Heart right ventricle (tissue), 16 donors: ENCODE measurements around the gene LAMA1. TPM values are rescaled to one million over a fixed set of nuclear protein-coding genes. Genes with fewer than 3 reads are reported as not detected.

ENCODE experiments used
- ATAC-seq, 8 donors: fragments of 200-7000 bp; cut with Tn5 transposase; one replicate each; pipeline ENCODE4 v1.9.1; 2020; ENCODE audit warnings: mild to moderate bottlenecking in 8 of 8, moderate library complexity in 8 of 8, moderate number of reproducible peaks in 1 of 8
- DNase-seq, 2 donors: peaks; one replicate each; pipeline ENCODE4 v3.0.0-alpha.2; 2020
- H3K27ac ChIP-seq, 10 donors: fragments of 200-600 bp; sonication (generic) in 2 of 10; one replicate each; pipeline versions ENCODE4 v1.5.0 to v1.8.0; 2020 to 2022; ENCODE audit warnings: mild to moderate bottlenecking in 3 of 10
- H3K27me3 ChIP-seq, 7 donors: fragments of 200-600 bp; one replicate each; pipeline ENCODE4 v1.8.0; 2021 to 2022; ENCODE audit warnings: mild to moderate bottlenecking in 2 of 7
- H3K36me3 ChIP-seq, 9 donors: fragments of 200-600 bp; sonication (generic) in 1 of 9; one replicate each; pipeline versions ENCODE4 v1.5.0 to v1.8.0; 2020 to 2022; ENCODE audit warnings: mild to moderate bottlenecking in 2 of 9
- H3K4me1 ChIP-seq, 9 donors: fragments of 200-600 bp; sonication (generic) in 1 of 9; one replicate each; pipeline versions ENCODE4 v1.5.0 to v1.8.0; 2020 to 2022; ENCODE audit warnings: mild to moderate bottlenecking in 4 of 9
- H3K4me3 ChIP-seq, 10 donors: fragments of 200-600 bp; sonication (generic) in 2 of 10; one replicate each; pipeline versions ENCODE4 v1.5.0 to v1.8.0; 2020 to 2022; ENCODE audit warnings: mild to moderate bottlenecking in 7 of 10, moderate library complexity in 2 of 10
- H3K9me3 ChIP-seq, 11 donors: fragments of 200-600 bp in 10 of 11; sonication (generic) in 2 of 11; one replicate each; pipeline versions ENCODE4 v1.5.0 to v1.8.0; 2013 to 2022; ENCODE audit warnings: mild to moderate bottlenecking in 2 of 11, control low read depth in 1 of 11, moderate library complexity in 1 of 11
- CTCF ChIP-seq, 9 donors: fragments of 200-600 bp; sonication (generic) in 2 of 9; IDR thresholded peaks; one replicate each; pipeline versions ENCODE4 v1.5.0 to v1.8.0; 2021 to 2022; ENCODE audit warnings: antibody characterized with exemption in 9 of 9, mild to moderate bottlenecking in 5 of 9, moderate library complexity in 1 of 9
- WGBS, 2 donors: extraction: QIAGEN DNeasy Blood & Tissue Kit; methylation state at CpG; one replicate each; pipeline ENCODE4 v1.1.7; 2013; ENCODE audit warnings: inconsistent platforms in 1 of 2; 5-methylcytosine and 5-hydroxymethylcytosine counted together
- intact Hi-C, 10 donors: fragments of 100-400 bp; cut with DNase I; formaldehyde crosslinking; loops; one replicate each; pipeline versions ENCODE4 v1.11.1 to v1.14.2; 2022
- polyA plus RNA-seq, 2 donors: library from polyadenylated mRNA; stranded (reverse); fragments of 200-250 nt; gene quantifications; one replicate each; pipeline ENCODE4 v1.2.3, GENCODE V29; 2013
- total RNA-seq, 10 donors: library from RNA; stranded (reverse); fragmentation: NEBNext Ultra II Directional in 3 of 10; extraction: Animal tissue kit (Norgen Biotek cat#: 25700) in 3 of 10; gene quantifications; one replicate each; pipeline versions ENCODE4 v1.2.1 to v1.2.4, GENCODE V29; 2021 to 2023
- donor health status: Arrhythmogenic right ventricular cardiomyopathy.
- donor health status: ischemic (EF 13 %, LVEDD 7.1; RV severe dilation, severe dysfunction).
- donor health status: healthy with polysubstance abuse.
- donor health status: DM: no; HTN: yes; CAD: no.
- donor health status: DM: no; HTN: no; CAD: no.
- donor health status: ischemic (EF 25% LVEDD 6.9; RV normal size, moderate dysfunction).
- donor health status: ischemic (EF 25% LVEDD 5.7; RV mildly dilated, moderate dysfunction).
- donor health status: healthy.
- donor health status: DM: yes; HTN: yes; CAD: no.
- donor health status: Ischemic cardiomyopathy.
- donor health status: ischemic (EF 35%, LVEDD 5.7; RV mildly dilated, moderate dysfunction).
- donor health status: nonischemic (EF 11% LVEDD 7.7; RV severe dilation, severe dysfunction).
- donor health status: DM: yes; HTN: yes; CAD: no.
- donor health status: PGD.
- donor health status: ischemic (EF 29% LVEDD 5.4; RV normal size, mild dysfunction).
- donor health status: nonischemic (EF 23%, LVEDD 6.1; RV moderate dilation, normal function).

Gene LAMA1
- total and polyA plus RNA-seq, 12 donors, result 0.05 to 0.82 (median 0.13) TPM; not detected in 4

GRCh38 chr18:7139409-7139808, 21.8 kb upstream of the LAMA1 start:
- 87 to 91% methylated on average over 4 of the region's 4 CpGs for WGBS, 2 donors
- H3K4me1 ChIP-seq, result no peaks in the 10 kb centered on the region
- H3K36me3 ChIP-seq, result no peaks in the 10 kb centered on the region
- H3K27me3 ChIP-seq, result peaks cover 0 to 3% (median 0%) of the 10 kb centered on the region in 7 donors
- no peak overlapping the region for H3K27ac ChIP-seq
- no peak for DNase-seq
- H3K9me3 ChIP-seq, result peaks cover 0 to 9% (median 0%) of the 10 kb centered on the region in 11 donors
- intact Hi-C loops, result no loop called here
- ATAC-seq, result no peak
- TF ChIP-seq CTCF (IDR thresholded peaks at IDR 0.05), result no peak
- no peak overlapping the region for H3K4me3 ChIP-seq

GRCh38 chr18:7133181-7133580, 15.6 kb upstream of the LAMA1 start:
- H3K27ac ChIP-seq, result no peak overlapping the region
- no peaks in the 10 kb centered on the region for H3K36me3 ChIP-seq
- DNase-seq, result no peak
- TF ChIP-seq CTCF (IDR thresholded peaks at IDR 0.05), result no peak
- no peaks in the 10 kb centered on the region for H3K9me3 ChIP-seq
- H3K27me3 ChIP-seq, result peaks cover 0 to 19% (median 0%) of the 10 kb centered on the region in 7 donors
- no peak for ATAC-seq
- H3K4me3 ChIP-seq, result no peak overlapping the region
- intact Hi-C loops, result no loop called here
- H3K4me1 ChIP-seq, result no peaks in the 10 kb centered on the region

- ATAC-seq (no peak), DNase-seq (no peak)
- Histone ChIP-seq H3K36me3 (no peaks in the 10 kb centered on the region), H3K9me3 (no peaks in the 10 kb centered on the region), H3K27me3 (peaks cover 0 to 20% (median 0%) of the 10 kb centered on the region in 7 donors), H3K4me3 (no peak overlapping the region), H3K27ac (no peak overlapping the region), H3K4me1 (no peaks in the 10 kb centered on the region)
- intact Hi-C loops, result no loop called here
- 70 to 75% methylated on average over 9 of the region's 9 CpGs for WGBS, 2 donors
- no peak for TF ChIP-seq CTCF (IDR thresholded peaks at IDR 0.05)
Measured at GRCh38 chr18:7132356-7133150, 15.0 kb upstream of the LAMA1 start.

GRCh38 chr18:7122376-7122775, 4.8 kb upstream of the LAMA1 start:
- no peak for ATAC-seq
- DNase-seq, result no peak
- H3K36me3 ChIP-seq, result no peaks in the 10 kb centered on the region
- H3K4me3 ChIP-seq, result no peak overlapping the region
- H3K4me1 ChIP-seq, result peaks cover 0 to 7% (median 1%) of the 10 kb centered on the region in 9 donors
- no peak overlapping the region for H3K27ac ChIP-seq
- WGBS, 2 donors, result 64 to 72% methylated on average over 4 of the region's 4 CpGs
- intact Hi-C loops, result no loop called here
- peaks cover 0 to 54% (median 29%) of the 10 kb centered on the region in 7 donors for H3K27me3 ChIP-seq
- peaks cover 0 to 6% (median 0%) of the 10 kb centered on the region in 11 donors for H3K9me3 ChIP-seq
- no peak for TF ChIP-seq CTCF (IDR thresholded peaks at IDR 0.05)
